Panc1 (cell line): Measurements from ENCODE around the gene MTAP.

ENCODE experiments used
- POLR2AphosphoS5 ChIP-seq: IDR thresholded peaks from 2 replicates; pipeline ENCODE4 v1.6.1; 2012; ENCODE audit warnings: mild to moderate bottlenecking, low read depth, low read length, moderate library complexity
- SIN3A ChIP-seq: IDR thresholded peaks from 2 replicates; pipeline ENCODE4 v1.6.1; 2012; ENCODE audit warnings: low read depth, mild to moderate bottlenecking, low read length, moderate library complexity, borderline replicate concordance; ENCODE audit not compliant: insufficient read depth
- TF ChIP-seq, protein P1 (sequence below): fragments of 450-650 bp; IDR thresholded peaks from 2 replicates; pipeline ENCODE4 v1.5.1; 2017; ENCODE audit warnings: mild to moderate bottlenecking
- TF ChIP-seq, protein P2 (sequence below), 2 experiments: IDR thresholded peaks; 2 replicates each; pipeline ENCODE4 v1.6.1; 2011 to 2012; ENCODE audit warnings: low read depth in 2 of 2, control low read depth in 1 of 2, low read length in 1 of 2, mild to moderate bottlenecking in 1 of 2, moderate library complexity in 1 of 2; ENCODE audit not compliant: insufficient read depth in 1 of 2

DNA sequence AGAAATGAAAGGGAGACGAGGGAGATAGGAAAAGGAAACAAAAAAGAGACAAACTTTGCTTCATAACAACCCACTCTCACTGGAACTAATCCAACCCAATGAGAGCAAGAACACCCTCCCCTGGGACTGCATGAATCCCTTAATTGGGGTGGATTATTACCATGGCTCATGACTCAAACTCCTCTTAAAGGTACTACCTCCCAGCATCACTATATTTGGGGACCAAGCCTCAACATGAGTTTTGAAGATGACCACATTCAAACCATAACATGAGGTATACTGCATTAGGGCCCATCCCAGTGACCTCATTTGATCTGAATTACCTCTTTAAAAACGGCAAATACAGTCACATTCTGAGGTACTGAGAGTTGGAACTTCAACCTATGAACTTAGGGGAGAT is 8.0 kb downstream of the MTAP start:
- TF ChIP-seq, protein P1, sequence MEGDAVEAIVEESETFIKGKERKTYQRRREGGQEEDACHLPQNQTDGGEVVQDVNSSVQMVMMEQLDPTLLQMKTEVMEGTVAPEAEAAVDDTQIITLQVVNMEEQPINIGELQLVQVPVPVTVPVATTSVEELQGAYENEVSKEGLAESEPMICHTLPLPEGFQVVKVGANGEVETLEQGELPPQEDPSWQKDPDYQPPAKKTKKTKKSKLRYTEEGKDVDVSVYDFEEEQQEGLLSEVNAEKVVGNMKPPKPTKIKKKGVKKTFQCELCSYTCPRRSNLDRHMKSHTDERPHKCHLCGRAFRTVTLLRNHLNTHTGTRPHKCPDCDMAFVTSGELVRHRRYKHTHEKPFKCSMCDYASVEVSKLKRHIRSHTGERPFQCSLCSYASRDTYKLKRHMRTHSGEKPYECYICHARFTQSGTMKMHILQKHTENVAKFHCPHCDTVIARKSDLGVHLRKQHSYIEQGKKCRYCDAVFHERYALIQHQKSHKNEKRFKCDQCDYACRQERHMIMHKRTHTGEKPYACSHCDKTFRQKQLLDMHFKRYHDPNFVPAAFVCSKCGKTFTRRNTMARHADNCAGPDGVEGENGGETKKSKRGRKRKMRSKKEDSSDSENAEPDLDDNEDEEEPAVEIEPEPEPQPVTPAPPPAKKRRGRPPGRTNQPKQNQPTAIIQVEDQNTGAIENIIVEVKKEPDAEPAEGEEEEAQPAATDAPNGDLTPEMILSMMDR, result no peak
- TF ChIP-seq, protein P2, sequence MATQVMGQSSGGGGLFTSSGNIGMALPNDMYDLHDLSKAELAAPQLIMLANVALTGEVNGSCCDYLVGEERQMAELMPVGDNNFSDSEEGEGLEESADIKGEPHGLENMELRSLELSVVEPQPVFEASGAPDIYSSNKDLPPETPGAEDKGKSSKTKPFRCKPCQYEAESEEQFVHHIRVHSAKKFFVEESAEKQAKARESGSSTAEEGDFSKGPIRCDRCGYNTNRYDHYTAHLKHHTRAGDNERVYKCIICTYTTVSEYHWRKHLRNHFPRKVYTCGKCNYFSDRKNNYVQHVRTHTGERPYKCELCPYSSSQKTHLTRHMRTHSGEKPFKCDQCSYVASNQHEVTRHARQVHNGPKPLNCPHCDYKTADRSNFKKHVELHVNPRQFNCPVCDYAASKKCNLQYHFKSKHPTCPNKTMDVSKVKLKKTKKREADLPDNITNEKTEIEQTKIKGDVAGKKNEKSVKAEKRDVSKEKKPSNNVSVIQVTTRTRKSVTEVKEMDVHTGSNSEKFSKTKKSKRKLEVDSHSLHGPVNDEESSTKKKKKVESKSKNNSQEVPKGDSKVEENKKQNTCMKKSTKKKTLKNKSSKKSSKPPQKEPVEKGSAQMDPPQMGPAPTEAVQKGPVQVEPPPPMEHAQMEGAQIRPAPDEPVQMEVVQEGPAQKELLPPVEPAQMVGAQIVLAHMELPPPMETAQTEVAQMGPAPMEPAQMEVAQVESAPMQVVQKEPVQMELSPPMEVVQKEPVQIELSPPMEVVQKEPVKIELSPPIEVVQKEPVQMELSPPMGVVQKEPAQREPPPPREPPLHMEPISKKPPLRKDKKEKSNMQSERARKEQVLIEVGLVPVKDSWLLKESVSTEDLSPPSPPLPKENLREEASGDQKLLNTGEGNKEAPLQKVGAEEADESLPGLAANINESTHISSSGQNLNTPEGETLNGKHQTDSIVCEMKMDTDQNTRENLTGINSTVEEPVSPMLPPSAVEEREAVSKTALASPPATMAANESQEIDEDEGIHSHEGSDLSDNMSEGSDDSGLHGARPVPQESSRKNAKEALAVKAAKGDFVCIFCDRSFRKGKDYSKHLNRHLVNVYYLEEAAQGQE (IDR thresholded peaks at IDR 0.05; ENCODE audit: insufficient read depth in 1 of 2, low read depth in 2 of 2, low read length in 1 of 2), result no peak
- TF ChIP-seq SIN3A (no peak), POLR2AphosphoS5 (no peak)
